ENCODE results near the gene HSD11B1L. TPM values are rescaled to one million over a fixed set of nuclear protein-coding genes. Genes with fewer than 3 reads are reported as not detected.

The HSD11B1L gene
- total RNA-seq, 1 experiment from 2014 or later = 6.0 TPM

DNA sequence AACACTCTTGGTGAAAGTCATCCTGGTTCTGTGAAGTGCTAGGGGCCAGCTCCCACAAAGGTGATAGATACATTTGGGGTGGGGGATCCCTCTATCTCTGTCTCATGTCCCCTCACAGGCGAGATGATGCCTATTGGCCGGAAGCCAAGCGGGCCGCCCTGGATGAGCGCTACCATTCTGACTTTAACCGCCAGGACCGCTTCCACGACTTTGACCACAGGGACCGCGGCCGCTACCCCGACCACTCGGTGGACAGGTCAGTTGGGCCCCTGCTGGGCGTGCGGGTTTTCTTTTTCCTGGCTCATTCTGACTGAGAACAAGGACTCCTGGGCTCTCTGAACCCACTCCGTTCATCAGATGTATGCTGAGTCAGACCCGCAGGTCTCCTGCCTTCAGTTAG, 16.9 kb upstream of the HSD11B1L start:
- H3K4me3 ChIP-seq (ENCODE audit: low read depth in 2 of 2, low read length in 2 of 2) = no peak overlapping the region
- H3K36me3 ChIP-seq (ENCODE audit: control insufficient read depth, insufficient read depth, low read length) = peaks cover 12% of the 10 kb centered on the region
- ChIA-PET CTCF (no interaction called here), POLR2A (no interaction called here)
- in situ Hi-C loops (cut with HindIII; ENCODE audit: low pct_unique_long_range_greater_than_20kb, low sequenced_read_pairs) (no loop called here), intact Hi-C loops (cut with micrococcal nuclease; ENCODE audit: unreplicated experiment) (no loop called here)
- TF ChIP-seq SIN3A (IDR thresholded peaks at IDR 0.05; ENCODE audit: borderline replicate concordance, insufficient read depth, low read depth, low read length) (no peak), TCF7L2 (IDR thresholded peaks at IDR 0.05; ENCODE audit: low read depth, low read length) (no peak), POLR2AphosphoS5 (IDR thresholded peaks at IDR 0.05; ENCODE audit: low read depth, low read length) (no peak)
- TF ChIP-seq, protein P1, sequence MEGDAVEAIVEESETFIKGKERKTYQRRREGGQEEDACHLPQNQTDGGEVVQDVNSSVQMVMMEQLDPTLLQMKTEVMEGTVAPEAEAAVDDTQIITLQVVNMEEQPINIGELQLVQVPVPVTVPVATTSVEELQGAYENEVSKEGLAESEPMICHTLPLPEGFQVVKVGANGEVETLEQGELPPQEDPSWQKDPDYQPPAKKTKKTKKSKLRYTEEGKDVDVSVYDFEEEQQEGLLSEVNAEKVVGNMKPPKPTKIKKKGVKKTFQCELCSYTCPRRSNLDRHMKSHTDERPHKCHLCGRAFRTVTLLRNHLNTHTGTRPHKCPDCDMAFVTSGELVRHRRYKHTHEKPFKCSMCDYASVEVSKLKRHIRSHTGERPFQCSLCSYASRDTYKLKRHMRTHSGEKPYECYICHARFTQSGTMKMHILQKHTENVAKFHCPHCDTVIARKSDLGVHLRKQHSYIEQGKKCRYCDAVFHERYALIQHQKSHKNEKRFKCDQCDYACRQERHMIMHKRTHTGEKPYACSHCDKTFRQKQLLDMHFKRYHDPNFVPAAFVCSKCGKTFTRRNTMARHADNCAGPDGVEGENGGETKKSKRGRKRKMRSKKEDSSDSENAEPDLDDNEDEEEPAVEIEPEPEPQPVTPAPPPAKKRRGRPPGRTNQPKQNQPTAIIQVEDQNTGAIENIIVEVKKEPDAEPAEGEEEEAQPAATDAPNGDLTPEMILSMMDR (IDR thresholded peaks at IDR 0.05) = no peak
- TF ChIP-seq, protein P2, sequence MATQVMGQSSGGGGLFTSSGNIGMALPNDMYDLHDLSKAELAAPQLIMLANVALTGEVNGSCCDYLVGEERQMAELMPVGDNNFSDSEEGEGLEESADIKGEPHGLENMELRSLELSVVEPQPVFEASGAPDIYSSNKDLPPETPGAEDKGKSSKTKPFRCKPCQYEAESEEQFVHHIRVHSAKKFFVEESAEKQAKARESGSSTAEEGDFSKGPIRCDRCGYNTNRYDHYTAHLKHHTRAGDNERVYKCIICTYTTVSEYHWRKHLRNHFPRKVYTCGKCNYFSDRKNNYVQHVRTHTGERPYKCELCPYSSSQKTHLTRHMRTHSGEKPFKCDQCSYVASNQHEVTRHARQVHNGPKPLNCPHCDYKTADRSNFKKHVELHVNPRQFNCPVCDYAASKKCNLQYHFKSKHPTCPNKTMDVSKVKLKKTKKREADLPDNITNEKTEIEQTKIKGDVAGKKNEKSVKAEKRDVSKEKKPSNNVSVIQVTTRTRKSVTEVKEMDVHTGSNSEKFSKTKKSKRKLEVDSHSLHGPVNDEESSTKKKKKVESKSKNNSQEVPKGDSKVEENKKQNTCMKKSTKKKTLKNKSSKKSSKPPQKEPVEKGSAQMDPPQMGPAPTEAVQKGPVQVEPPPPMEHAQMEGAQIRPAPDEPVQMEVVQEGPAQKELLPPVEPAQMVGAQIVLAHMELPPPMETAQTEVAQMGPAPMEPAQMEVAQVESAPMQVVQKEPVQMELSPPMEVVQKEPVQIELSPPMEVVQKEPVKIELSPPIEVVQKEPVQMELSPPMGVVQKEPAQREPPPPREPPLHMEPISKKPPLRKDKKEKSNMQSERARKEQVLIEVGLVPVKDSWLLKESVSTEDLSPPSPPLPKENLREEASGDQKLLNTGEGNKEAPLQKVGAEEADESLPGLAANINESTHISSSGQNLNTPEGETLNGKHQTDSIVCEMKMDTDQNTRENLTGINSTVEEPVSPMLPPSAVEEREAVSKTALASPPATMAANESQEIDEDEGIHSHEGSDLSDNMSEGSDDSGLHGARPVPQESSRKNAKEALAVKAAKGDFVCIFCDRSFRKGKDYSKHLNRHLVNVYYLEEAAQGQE (IDR thresholded peaks at IDR 0.05; ENCODE audit: insufficient read depth in 1 of 2, low read depth in 2 of 2, low read length in 1 of 2) = no peak
- H3K9me3 ChIP-seq (ENCODE audit: control insufficient read depth, insufficient read depth, low read depth, low read length) = no peaks in the 10 kb centered on the region
- H3K4me1 ChIP-seq (ENCODE audit: control insufficient read depth, insufficient read depth, low read length) = no peaks in the 10 kb centered on the region
- no TSS peak for BruUV-seq (replicated peaks)
- ATAC-seq (no peak), DNase-seq (ENCODE audit: low read depth, low spot score) (no peak)
- no peaks in the 10 kb centered on the region for H3K27me3 ChIP-seq (ENCODE audit: control insufficient read depth, insufficient read depth, low read length)
- H3K27ac ChIP-seq (ENCODE audit: low read length) = no peak overlapping the region

DNA sequence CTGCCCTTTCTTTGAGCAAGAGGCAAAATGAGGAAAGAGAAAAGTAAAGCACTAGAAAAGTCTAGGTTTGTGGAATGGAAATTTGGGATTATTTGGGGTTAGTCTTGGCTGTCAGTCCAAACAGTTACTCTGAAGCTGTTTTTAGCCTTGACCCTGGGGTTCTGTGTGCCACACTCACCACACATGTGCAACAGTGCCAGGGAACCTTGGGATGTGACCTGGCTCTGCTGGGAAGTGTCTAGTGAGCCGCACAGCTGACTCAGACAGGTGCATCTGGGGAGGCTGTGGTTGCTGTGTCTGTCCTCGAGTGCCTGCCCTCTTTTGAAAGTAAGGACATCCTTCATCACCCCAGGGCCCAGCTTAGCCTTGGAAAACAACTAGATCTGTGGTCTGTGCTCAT, 16.3 kb upstream of the HSD11B1L start:
- in situ Hi-C loops (cut with HindIII; ENCODE audit: low pct_unique_long_range_greater_than_20kb, low sequenced_read_pairs) = no loop called here
- no peaks in the 10 kb centered on the region for H3K9me3 ChIP-seq (ENCODE audit: control insufficient read depth, insufficient read depth, low read depth, low read length)
- H3K4me1 ChIP-seq (ENCODE audit: control insufficient read depth, insufficient read depth, low read length) = no peaks in the 10 kb centered on the region
- H3K27me3 ChIP-seq (ENCODE audit: control insufficient read depth, insufficient read depth, low read length) = no peaks in the 10 kb centered on the region
- no TSS peak for BruUV-seq (replicated peaks)
- no peak overlapping the region for H3K4me3 ChIP-seq (ENCODE audit: low read depth in 2 of 2, low read length in 2 of 2)
- peaks cover 12% of the 10 kb centered on the region for H3K36me3 ChIP-seq (ENCODE audit: control insufficient read depth, insufficient read depth, low read length)
- CTCF ChIA-PET = interaction anchor here (0.5 kb wide), 1 partner anchor 1017 kb away, joined by 6 read pairs; no protein-coding TSS in a partner anchor
- POLR2A ChIA-PET = no interaction called here
- TF ChIP-seq, protein P2 (IDR thresholded peaks at IDR 0.05; ENCODE audit: insufficient read depth in 1 of 2, low read depth in 2 of 2, low read length in 1 of 2) = no peak
- TF ChIP-seq, protein P1 (IDR thresholded peaks at IDR 0.05) = no peak
- TF ChIP-seq POLR2AphosphoS5 (IDR thresholded peaks at IDR 0.05; ENCODE audit: low read depth, low read length) = no peak
- no peak for TF ChIP-seq SIN3A (IDR thresholded peaks at IDR 0.05; ENCODE audit: borderline replicate concordance, insufficient read depth, low read depth, low read length)
- no peak for TF ChIP-seq TCF7L2 (IDR thresholded peaks at IDR 0.05; ENCODE audit: low read depth, low read length)
- ATAC-seq (no peak), DNase-seq (ENCODE audit: low read depth, low spot score) (no peak)
- no peak overlapping the region for H3K27ac ChIP-seq (ENCODE audit: low read length)
- intact Hi-C loops (cut with micrococcal nuclease; ENCODE audit: unreplicated experiment) = no loop called here
